GM12875 (cell line): ENCODE data around the gene SLCO3A1.

Source experiments
- H3K4me3 ChIP-seq: one replicate; pipeline ENCODE4 v1.5.1; 2011; ENCODE audit warnings: low read depth, low read length, control low read depth
- TF ChIP-seq, protein P1 (sequence below): IDR thresholded peaks from 2 replicates; pipeline ENCODE4 v1.5.1; 2011; ENCODE audit warnings: low read depth, mild to moderate bottlenecking, control low read depth, inconsistent platforms, low read length, moderate library complexity, borderline replicate concordance; ENCODE audit not compliant: insufficient read depth

SLCO3A1 gene

DNA sequence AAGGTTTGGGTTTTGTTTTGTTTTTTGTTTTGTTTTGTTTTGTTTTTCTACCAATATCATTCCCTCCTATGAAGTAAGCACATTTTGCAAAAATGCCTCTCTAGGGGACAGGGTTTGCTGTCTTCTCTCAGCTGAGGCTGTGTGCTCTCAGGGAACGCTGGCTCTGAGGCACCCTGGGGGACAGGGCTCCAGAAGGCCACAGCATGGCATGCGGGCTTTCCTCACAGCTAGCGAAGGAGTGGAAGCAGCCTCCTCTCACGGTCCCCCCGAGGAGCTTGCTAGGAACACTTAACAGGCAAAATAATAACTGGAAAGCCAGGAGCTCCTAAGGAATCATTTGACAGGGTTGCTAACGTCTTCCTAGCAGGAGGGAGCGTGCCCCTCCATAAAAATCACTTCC is 312.5 kb downstream of the SLCO3A1 start:
- no peak overlapping the region for H3K4me3 ChIP-seq
- TF ChIP-seq, protein P1, sequence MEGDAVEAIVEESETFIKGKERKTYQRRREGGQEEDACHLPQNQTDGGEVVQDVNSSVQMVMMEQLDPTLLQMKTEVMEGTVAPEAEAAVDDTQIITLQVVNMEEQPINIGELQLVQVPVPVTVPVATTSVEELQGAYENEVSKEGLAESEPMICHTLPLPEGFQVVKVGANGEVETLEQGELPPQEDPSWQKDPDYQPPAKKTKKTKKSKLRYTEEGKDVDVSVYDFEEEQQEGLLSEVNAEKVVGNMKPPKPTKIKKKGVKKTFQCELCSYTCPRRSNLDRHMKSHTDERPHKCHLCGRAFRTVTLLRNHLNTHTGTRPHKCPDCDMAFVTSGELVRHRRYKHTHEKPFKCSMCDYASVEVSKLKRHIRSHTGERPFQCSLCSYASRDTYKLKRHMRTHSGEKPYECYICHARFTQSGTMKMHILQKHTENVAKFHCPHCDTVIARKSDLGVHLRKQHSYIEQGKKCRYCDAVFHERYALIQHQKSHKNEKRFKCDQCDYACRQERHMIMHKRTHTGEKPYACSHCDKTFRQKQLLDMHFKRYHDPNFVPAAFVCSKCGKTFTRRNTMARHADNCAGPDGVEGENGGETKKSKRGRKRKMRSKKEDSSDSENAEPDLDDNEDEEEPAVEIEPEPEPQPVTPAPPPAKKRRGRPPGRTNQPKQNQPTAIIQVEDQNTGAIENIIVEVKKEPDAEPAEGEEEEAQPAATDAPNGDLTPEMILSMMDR = no peak

DNA sequence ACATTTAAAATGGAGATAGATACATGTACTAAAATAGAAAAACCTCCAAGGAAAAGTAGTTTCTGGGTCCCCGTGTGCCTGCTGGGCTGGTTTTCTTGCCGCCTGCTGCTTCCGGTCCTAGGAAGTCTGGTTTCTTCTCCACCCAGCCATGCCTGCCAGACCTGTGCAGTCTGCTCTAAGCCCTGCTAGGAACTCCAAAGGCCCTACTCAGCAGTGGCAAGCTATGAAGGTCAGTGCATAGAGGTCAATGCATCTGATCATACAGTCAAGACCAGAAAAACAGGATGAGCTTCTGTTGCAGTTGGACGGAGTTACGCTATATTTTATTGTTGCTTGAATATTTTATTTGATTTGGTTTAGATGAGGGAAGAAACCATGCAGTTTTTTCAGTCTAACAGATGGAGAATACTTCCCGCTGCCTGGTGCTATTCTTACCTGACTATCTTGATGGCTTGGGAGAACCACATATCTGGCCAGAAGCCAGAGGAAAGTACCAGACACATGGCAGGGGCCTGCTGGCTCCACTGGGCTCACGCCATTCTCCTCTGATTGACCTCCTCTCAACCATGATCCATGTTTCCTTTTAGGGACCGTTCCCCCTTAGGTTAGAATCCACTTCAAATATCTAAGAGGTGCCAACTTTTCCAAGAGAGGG is 313.4 kb downstream of the SLCO3A1 start:
- no peak overlapping the region for H3K4me3 ChIP-seq
- TF ChIP-seq, protein P1 = no peak

DNA sequence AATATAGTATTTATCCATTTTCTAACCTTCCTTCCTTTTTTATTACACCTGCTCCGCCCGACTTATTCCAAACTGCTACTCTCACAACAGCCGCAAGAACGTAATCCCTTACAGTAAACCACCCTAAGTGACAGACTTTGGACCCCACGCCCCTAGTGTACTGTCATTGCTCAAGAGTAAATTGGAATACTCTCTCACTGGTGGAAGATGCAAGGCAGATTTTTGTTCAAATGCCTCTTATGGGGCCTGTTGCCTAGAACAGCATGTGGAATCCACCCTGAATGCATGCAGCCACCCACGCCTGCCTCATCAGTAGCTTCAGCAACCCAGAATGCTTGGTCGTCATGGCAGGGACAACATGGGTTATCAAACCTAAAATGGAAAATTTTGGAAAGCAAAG is 313.9 kb downstream of the SLCO3A1 start:
- no peak overlapping the region for H3K4me3 ChIP-seq
- TF ChIP-seq, protein P1 = no peak

DNA sequence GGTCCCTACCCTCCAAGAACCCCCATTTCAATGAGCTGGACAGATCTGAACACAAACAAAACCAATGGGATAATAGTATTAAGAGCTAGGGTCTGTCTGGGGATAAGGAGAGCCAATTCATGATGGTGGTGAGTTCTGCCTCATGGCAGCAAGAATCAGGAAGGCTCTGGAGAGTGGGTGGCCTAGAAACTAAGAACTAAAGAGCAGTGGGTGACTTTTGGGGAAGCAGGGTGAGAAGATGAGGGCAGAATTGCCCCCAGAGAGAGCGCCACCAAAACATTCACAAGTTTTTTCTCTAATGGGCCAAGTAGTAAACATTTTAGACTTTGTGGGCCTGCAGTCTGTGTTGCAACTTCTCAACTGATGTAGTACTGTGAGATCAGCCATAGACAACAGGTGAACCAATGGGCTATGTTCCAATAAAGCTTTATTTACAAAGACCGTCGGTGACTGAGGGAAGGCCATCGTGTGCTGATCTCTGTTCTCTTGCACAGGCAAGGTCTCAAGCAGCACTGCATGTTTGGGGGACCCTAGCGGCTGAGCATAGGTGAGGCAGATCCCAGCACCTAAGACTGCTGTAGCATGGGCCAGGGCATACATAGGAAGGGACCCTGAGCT is 314.7 kb downstream of the SLCO3A1 start:
- no peak overlapping the region for H3K4me3 ChIP-seq
- TF ChIP-seq, protein P1 = no peak

DNA sequence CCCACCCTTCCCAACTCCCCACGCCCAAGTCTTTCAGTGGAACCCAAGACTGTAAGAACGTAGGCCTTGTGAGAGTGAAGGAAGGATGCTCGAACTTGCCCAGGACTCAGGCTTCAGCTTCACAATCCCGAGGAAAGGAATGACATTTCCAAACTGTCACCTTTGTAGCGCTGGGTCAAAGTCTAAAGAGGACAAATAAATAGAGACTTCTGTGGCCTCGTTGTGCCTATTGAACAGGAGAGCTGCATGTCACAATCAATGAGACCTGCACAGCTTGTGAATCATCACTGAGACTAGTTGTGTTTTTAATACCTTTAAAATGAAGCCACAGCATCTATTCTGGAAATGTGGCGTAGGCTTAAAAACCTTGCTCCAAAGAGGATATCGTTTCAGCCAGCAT is 317.4 kb downstream of the SLCO3A1 start:
- TF ChIP-seq, protein P1 = no peak
- H3K4me3 ChIP-seq = no peak overlapping the region

DNA sequence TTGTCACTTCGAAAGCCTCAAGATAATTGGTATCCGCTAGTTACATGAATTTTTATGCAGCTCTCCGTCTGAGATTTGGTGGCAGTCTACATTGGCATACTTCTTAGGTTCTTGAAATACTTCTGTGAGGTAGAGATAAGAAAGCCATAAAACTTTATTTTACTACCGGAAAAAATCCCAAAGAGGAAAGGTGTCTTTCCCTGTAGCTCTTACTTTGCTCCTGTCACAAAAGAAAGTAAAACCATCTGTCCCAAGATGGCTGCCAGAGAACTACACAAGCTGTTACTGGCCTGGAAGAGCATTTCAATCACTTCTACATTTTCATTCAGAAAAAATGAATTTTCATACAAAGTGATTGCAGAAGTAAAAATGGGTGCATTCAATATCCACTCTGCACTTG is 325.4 kb downstream of the SLCO3A1 start:
- H3K4me3 ChIP-seq = no peak overlapping the region
- TF ChIP-seq, protein P1 = no peak

DNA sequence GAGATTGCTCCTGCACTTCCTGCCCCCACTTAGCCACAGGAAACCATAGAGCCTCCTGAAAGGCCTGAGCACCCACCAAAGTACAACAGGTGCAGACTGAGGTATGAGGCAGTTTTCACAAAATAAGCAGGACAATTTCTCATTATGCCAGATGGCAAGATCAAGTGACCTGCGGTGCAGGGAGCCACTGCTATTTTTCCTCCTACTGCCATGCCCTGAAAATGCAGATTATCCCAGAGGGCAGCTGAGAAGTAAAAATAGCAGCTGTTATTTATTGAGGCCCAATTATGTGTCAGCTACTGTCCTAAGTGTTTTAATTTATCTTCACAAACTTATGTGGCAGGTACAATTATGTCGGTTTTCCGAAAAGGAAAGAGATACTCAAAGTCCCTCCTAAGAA is 330.6 kb downstream of the SLCO3A1 start:
- TF ChIP-seq, protein P1 = no peak
- no peak overlapping the region for H3K4me3 ChIP-seq
